AG04450 (cell line): Measurements from ENCODE around the gene UNC13A. TPM values are rescaled to one million over a fixed set of nuclear protein-coding genes. Genes with fewer than 3 reads are reported as not detected.

ENCODE experiments used
- CTCF ChIA-PET: fragments of 300-600, 350-600 bp; formaldehyde crosslinking; extraction: SDS; loops from one replicate; lab custom pipeline; 2022; ENCODE audit warnings: antibody characterized with exemption, inconsistent platforms; lab: Charles Lee
- POLR2A ChIA-PET: fragments of 350-600 bp; formaldehyde crosslinking; extraction: SDS; loops from one replicate; lab custom pipeline; 2021; ENCODE audit warnings: antibody characterized with exemption, inconsistent platforms; lab: Yijun Ruan, JAX
- DNase-seq: peaks from one replicate; pipeline ENCODE4 v3.0.0-alpha.2; 2011; ENCODE audit warnings: low read depth, low spot score
- H3K27ac ChIP-seq: one replicate; pipeline ENCODE4 v1.5.1; 2012; ENCODE audit warnings: low read depth, low read length, control low read depth
- H3K27me3 ChIP-seq: one replicate; pipeline ENCODE4 v1.6.0; 2012; ENCODE audit warnings: low read length; ENCODE audit not compliant: control insufficient read depth, insufficient read depth
- H3K4me3 ChIP-seq: 2 replicates; pipeline ENCODE4 v1.5.1; 2011; ENCODE audit warnings: mild to moderate bottlenecking, low read depth, low read length, control low read depth
- H3K9me3 ChIP-seq: 2 replicates; pipeline ENCODE4 v1.5.1; 2012; ENCODE audit warnings: low read length; ENCODE audit not compliant: control insufficient read depth, insufficient read depth
- CTCF ChIP-seq: IDR thresholded peaks from 2 replicates; pipeline ENCODE4 v1.5.1; 2011; ENCODE audit warnings: low read depth, low read length, control low read depth, inconsistent platforms
- polyA plus RNA-seq: library from polyadenylated mRNA; depleted of rRNA; stranded (reverse); fragments of >200 nt; gene quantifications from 2 replicates; pipeline ENCODE4 v1.2.3, GENCODE V29; 2011

UNC13A gene
- polyA plus RNA-seq, 1 experiment, result 0.04 TPM

GRCh38 chr19:17577457-17578097, 110.6 kb downstream of the UNC13A start:
- H3K27me3 ChIP-seq, result no peaks in the 10 kb centered on the region
- DNase-seq, result no peak
- TF ChIP-seq CTCF, result no peak
- CTCF ChIA-PET, result interaction anchor here (0.6 to 1.2 kb wide), 3 partner anchors 99 to 197 kb away, joined by 3 to 6 read pairs (median 3); no protein-coding TSS in a partner anchor
- H3K4me3 ChIP-seq, result no peak overlapping the region
- H3K9me3 ChIP-seq, result no peaks in the 10 kb centered on the region; the same call in 1 of the 2 replicates
- H3K27ac ChIP-seq, result no peak overlapping the region
- POLR2A ChIA-PET, result no interaction called here

- no peak for DNase-seq
- TF ChIP-seq CTCF, result no peak
- POLR2A ChIA-PET, result interaction anchor here (0.6 kb wide), 1 partner anchor 331 kb away, joined by 3 read pairs; the partner anchor contains the start of gene NR2F6
- Histone ChIP-seq H3K27ac (no peak overlapping the region), H3K4me3 (no peak overlapping the region), H3K9me3 (no peaks in the 10 kb centered on the region; the same call in 1 of the 2 replicates), H3K27me3 (no peaks in the 10 kb centered on the region)
- CTCF ChIA-PET, result interaction anchor here (0.6 to 1.3 kb wide), 4 partner anchors 81 to 712 kb away, joined by 3 to 6 read pairs (median 3); no protein-coding TSS in a partner anchor
Measured at GRCh38 chr19:17576758-17577456, 111.2 kb downstream of the UNC13A start.

- no peak for TF ChIP-seq CTCF
- no peak overlapping the region for H3K4me3 ChIP-seq
- ChIA-PET POLR2A (interaction anchor here (0.6 kb wide), 1 partner anchor 330 kb away, joined by 3 read pairs; the partner anchor contains the start of gene NR2F6), CTCF (interaction anchor here (0.6 to 1.5 kb wide), 4 partner anchors 8 to 713 kb away, joined by 3 to 6 read pairs (median 4); no protein-coding TSS in a partner anchor)
- no peaks in the 10 kb centered on the region for H3K27me3 ChIP-seq
- no peaks in the 10 kb centered on the region; the same call in 1 of the 2 replicates for H3K9me3 ChIP-seq
- no peak for DNase-seq
- no peak overlapping the region for H3K27ac ChIP-seq
Measured at GRCh38 chr19:17575871-17576757, 112.0 kb downstream of the UNC13A start.

- H3K9me3 ChIP-seq, result no peaks in the 10 kb centered on the region; the same call in 1 of the 2 replicates
- POLR2A ChIA-PET, result interaction anchor here (0.6 kb wide), 1 partner anchor 280 kb away, joined by 3 read pairs; no protein-coding TSS in a partner anchor
- CTCF ChIA-PET, result interaction anchor here (0.7 to 1.8 kb wide), 5 partner anchors 16 to 194 kb away, joined by 3 to 8 read pairs (median 5); no protein-coding TSS in a partner anchor
- no peak for DNase-seq
- no peak for TF ChIP-seq CTCF
- H3K27me3 ChIP-seq, result no peaks in the 10 kb centered on the region
- no peak overlapping the region for H3K4me3 ChIP-seq
- H3K27ac ChIP-seq, result no peak overlapping the region
Measured at GRCh38 chr19:17572638-17573037, 115.5 kb downstream of the UNC13A start.
